Spleen (tissue), 11 donors: ENCODE results near the gene CLEC16A. TPM values are rescaled to one million over a fixed set of nuclear protein-coding genes. Genes with fewer than 3 reads are reported as not detected.
A peak's percentile ranks its signal among the peaks of the same experiment; 100 is the strongest.

Experiments used
- DNase-seq: peaks from one replicate; pipeline ENCODE4 v3.0.0-alpha.2; 2020
- H3K27ac ChIP-seq, 8 donors: fragments of 200-600 bp; sonication (generic) in 7 of 8; 1 replicate in 4 of 8; 2 replicates in 4 of 8; pipeline versions ENCODE4 v1.5.0 to v1.8.0; 2016 to 2021; ENCODE audit warnings: inconsistent platforms in 4 of 8, mild to moderate bottlenecking in 4 of 8, moderate library complexity in 1 of 8
- H3K27me3 ChIP-seq, 7 donors: fragments of 200-600 bp; sonication (generic) in 6 of 7; replicated peaks in 1 of 7; 1 replicate in 4 of 7; 2 replicates in 3 of 7; pipeline versions ENCODE4 v1.5.0 to v1.8.0; 2016 to 2021; ENCODE audit warnings: inconsistent platforms in 3 of 7, mild to moderate bottlenecking in 1 of 7
- H3K36me3 ChIP-seq, 6 donors: fragments of 200-600 bp; sonication (generic) in 5 of 6; 1 replicate in 4 of 6; 2 replicates in 2 of 6; pipeline versions ENCODE4 v1.5.0 to v1.8.0; 2016 to 2021; ENCODE audit warnings: inconsistent platforms in 2 of 6
- H3K4me1 ChIP-seq, 6 donors: fragments of 200-600 bp; sonication (generic) in 5 of 6; 1 replicate in 3 of 6; 2 replicates in 3 of 6; pipeline versions ENCODE4 v1.5.0 to v1.8.0; 2016 to 2021; ENCODE audit warnings: inconsistent platforms in 3 of 6
- H3K4me3 ChIP-seq, 8 donors: fragments of 200-600 bp; sonication (generic) in 7 of 8; 1 replicate in 4 of 8; 2 replicates in 4 of 8; pipeline versions ENCODE4 v1.5.0 to v1.8.0; 2016 to 2021; ENCODE audit warnings: inconsistent platforms in 4 of 8, mild to moderate bottlenecking in 4 of 8, moderate library complexity in 2 of 8
- H3K9me3 ChIP-seq, 8 donors: fragments of 200-600 bp; sonication (generic) in 7 of 8; 1 replicate in 4 of 8; 2 replicates in 4 of 8; pipeline versions ENCODE4 v1.5.0 to v1.8.0; 2016 to 2021; ENCODE audit warnings: inconsistent platforms in 4 of 8
- POLR2A ChIP-seq, 3 donors: fragments of 450-650 bp; IDR thresholded peaks; one replicate each; pipeline ENCODE4 v1.5.1; 2017; ENCODE audit warnings: antibody characterized with exemption in 3 of 3, mild to moderate bottlenecking in 1 of 3
- POLR2AphosphoS5 ChIP-seq, 3 donors: sonication (generic); formaldehyde crosslinking; IDR thresholded peaks; one replicate each; pipeline ENCODE4 v1.5.1; 2017; ENCODE audit warnings: antibody characterized with exemption in 3 of 3
- WGBS, 5 donors: extraction: QIAGEN DNeasy Blood & Tissue Kit in 3 of 5; methylation state at CpG; one replicate each; pipeline versions ENCODE4 v1.1.5 to v1.1.7; 2013 to 2018; 5-methylcytosine and 5-hydroxymethylcytosine counted together
- intact Hi-C: fragments of 100-400 bp; cut with DNase I; formaldehyde crosslinking; loops from one replicate; pipeline ENCODE4 v1.15.0; 2023; ENCODE audit warnings: low total_unique reads
- polyA plus RNA-seq, 3 donors: library from polyadenylated mRNA; stranded (reverse); fragments of 200-250 nt; gene quantifications; one replicate each; pipeline ENCODE4 v1.2.1, GENCODE V29; 2013
- total RNA-seq, 7 donors: library from RNA; depleted of rRNA in 3 of 7; stranded (reverse); fragments of >200 nt in 3 of 7; fragmentation: NEBNext Ultra II Directional in 4 of 7; extraction: Animal tissue kit (Norgen Biotek cat#: 25700) in 4 of 7; gene quantifications; one replicate each; pipeline versions ENCODE4 v1.1.0 to v1.2.1, GENCODE V29; 2016 to 2021
- TF ChIP-seq, protein P1 (sequence below), 11 experiments: fragments of 200-600 bp in 7 of 11; fragments of 450-650 bp in 4 of 11; sonication (generic) in 4 of 11; IDR thresholded peaks in 8 of 11; conservative IDR thresholded peaks in 3 of 11; 1 replicate in 7 of 11; 2 replicates in 4 of 11; pipeline versions ENCODE4 v1.4.0 to v1.8.0; 2016 to 2021; ENCODE audit warnings: antibody characterized with exemption in 11 of 11, inconsistent platforms in 4 of 11, mild to moderate bottlenecking in 1 of 11
- donor health status: healthy with polysubstance abuse.
- donor health status: DM: no; HTN: no; CAD: no; lungs with moderate emphysema.
- donor health status: DM: no; HTN: no; CAD: no.
- donor health status: Bipolar disorder and iron deficiency.
- donor health status: healthy.
- donor health status: DM: no; HTN: no; CAD: no.
- donor health status: DM: yes; HTN: yes; CAD: no.

Gene CLEC16A
- total and polyA plus RNA-seq, 10 donors = 7.3 to 54.6 (median 35.1) TPM

DNA sequence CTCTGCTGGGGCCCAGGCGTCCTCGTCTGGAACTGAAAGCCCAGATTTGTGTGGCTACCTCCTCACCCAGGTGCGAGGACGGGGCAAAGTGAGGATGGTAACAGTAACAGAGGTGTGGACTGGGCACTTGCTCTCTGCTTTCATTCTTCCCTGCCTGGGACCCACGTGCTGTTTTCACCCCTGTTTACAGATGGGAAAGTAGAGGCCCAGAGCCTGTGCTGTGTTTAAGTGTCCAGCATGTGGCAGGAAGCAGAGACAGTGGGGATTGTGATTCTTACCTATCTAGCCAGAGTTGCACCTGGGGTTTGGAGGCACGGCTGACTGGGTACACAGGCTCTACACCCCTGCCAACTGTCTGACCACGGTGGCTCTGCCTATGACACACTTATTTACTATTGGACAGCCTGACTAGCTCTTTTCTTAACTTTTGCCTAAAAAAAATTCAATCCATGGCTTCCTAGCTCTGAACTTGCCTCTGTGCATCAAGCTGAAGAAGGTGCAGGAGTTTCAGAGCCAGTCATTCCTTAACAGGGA lies 155.4 kb downstream of the CLEC16A start:
- no peaks in the 10 kb centered on the region for H3K27me3 ChIP-seq
- no peak for TF ChIP-seq POLR2AphosphoS5 (IDR thresholded peaks at IDR 0.05)
- no peak for TF ChIP-seq POLR2A (IDR thresholded peaks at IDR 0.05)
- TF ChIP-seq, protein P1, sequence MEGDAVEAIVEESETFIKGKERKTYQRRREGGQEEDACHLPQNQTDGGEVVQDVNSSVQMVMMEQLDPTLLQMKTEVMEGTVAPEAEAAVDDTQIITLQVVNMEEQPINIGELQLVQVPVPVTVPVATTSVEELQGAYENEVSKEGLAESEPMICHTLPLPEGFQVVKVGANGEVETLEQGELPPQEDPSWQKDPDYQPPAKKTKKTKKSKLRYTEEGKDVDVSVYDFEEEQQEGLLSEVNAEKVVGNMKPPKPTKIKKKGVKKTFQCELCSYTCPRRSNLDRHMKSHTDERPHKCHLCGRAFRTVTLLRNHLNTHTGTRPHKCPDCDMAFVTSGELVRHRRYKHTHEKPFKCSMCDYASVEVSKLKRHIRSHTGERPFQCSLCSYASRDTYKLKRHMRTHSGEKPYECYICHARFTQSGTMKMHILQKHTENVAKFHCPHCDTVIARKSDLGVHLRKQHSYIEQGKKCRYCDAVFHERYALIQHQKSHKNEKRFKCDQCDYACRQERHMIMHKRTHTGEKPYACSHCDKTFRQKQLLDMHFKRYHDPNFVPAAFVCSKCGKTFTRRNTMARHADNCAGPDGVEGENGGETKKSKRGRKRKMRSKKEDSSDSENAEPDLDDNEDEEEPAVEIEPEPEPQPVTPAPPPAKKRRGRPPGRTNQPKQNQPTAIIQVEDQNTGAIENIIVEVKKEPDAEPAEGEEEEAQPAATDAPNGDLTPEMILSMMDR (IDR thresholded peaks at IDR 0.05 in 8 of 11, conservative IDR thresholded peaks at IDR 0.05 in 3 of 11) = no peak
- H3K4me3 ChIP-seq = no peak overlapping the region
- 73 to 89% (median 78%) methylated on average over 7 of the region's 7 CpGs for WGBS, 5 donors
- peaks cover 8 to 59% (median 33%) of the 10 kb centered on the region in 6 donors for H3K4me1 ChIP-seq
- intact Hi-C loops = no loop called here
- peaks cover 0 to 39% (median 0%) of the 10 kb centered on the region in 6 donors for H3K36me3 ChIP-seq
- no peak for DNase-seq
- no peaks in the 10 kb centered on the region for H3K9me3 ChIP-seq
- peak overlapping the region in 5 of 8 donors; percentile 1 to 45 (median 18) for H3K27ac ChIP-seq

DNA sequence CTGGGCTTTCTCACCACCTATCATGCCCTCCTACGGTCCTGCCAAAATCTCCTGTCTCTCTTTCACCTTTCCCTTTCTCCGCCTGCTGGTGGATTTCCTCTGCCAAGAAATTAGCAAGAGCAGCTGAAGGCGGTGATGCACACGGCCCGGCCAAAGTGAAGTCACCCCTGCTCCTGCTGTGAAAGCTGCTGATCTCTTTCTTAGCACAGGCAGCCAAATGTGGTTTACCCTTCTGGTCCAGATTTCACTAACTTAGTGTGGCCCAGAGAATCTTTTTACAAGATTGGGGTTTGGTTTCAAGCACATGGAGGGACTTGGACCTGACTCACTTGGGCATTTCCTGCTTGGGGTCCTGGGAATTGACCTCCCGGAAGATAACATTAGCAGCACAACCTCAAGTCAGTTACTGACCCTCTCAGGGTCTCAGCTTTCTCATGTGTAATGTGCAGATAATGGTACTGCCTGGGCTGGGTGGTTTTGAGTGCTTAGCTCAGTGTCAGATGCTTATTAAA lies 155.9 kb downstream of the CLEC16A start:
- Histone ChIP-seq H3K4me1 (peaks cover 4 to 59% (median 33%) of the 10 kb centered on the region in 6 donors), H3K4me3 (no peak overlapping the region), H3K27ac (peak overlapping the region in 5 of 8 donors; percentile 1 to 45 (median 18)), H3K36me3 (peaks cover 0 to 36% (median 0%) of the 10 kb centered on the region in 6 donors), H3K27me3 (no peaks in the 10 kb centered on the region), H3K9me3 (no peaks in the 10 kb centered on the region)
- no peak for DNase-seq
- TF ChIP-seq, protein P1 (IDR thresholded peaks at IDR 0.05 in 8 of 11, conservative IDR thresholded peaks at IDR 0.05 in 3 of 11) = no peak
- no peak for TF ChIP-seq POLR2A (IDR thresholded peaks at IDR 0.05)
- peak in 1 of 3 donors; percentile 9 for TF ChIP-seq POLR2AphosphoS5 (IDR thresholded peaks at IDR 0.05)
- 45 to 66% (median 61%) methylated on average over 6 of the region's 6 CpGs for WGBS, 5 donors
- intact Hi-C loops = no loop called here

DNA sequence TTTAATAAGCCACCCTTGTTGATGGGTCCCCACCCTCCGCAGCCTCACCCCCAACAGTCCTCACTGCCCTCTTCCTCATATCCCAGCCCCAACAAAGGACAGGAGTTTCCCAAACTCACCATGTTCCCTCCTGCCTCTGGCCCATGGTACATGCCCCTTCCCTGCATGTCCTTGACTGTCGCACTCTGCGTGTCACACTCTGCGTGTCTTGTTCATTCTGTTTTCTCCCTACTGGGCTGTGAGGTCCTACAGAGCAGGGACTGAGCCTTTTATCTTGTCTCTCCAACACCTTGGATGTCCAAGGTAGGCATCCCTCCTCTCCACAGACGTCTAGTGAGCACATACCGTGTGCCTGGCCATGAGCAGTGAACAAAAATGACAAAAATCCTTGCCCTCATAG lies 156.9 kb downstream of the CLEC16A start:
- whole genome bisulfite sequencing, 5 donors = 95 to 97% (median 95%) methylated on average over 6 of the region's 6 CpGs
- DNase-seq = no peak
- Histone ChIP-seq H3K27ac (no peak overlapping the region), H3K4me3 (no peak overlapping the region), H3K36me3 (peaks cover 0 to 33% (median 0%) of the 10 kb centered on the region in 6 donors), H3K4me1 (peaks cover 9 to 63% (median 40%) of the 10 kb centered on the region in 6 donors), H3K9me3 (no peaks in the 10 kb centered on the region), H3K27me3 (no peaks in the 10 kb centered on the region)
- intact Hi-C loops = no loop called here
- no peak for TF ChIP-seq POLR2A (IDR thresholded peaks at IDR 0.05)
- TF ChIP-seq POLR2AphosphoS5 (IDR thresholded peaks at IDR 0.05) = no peak
- TF ChIP-seq, protein P1 (IDR thresholded peaks at IDR 0.05 in 8 of 11, conservative IDR thresholded peaks at IDR 0.05 in 3 of 11) = no peak

DNA sequence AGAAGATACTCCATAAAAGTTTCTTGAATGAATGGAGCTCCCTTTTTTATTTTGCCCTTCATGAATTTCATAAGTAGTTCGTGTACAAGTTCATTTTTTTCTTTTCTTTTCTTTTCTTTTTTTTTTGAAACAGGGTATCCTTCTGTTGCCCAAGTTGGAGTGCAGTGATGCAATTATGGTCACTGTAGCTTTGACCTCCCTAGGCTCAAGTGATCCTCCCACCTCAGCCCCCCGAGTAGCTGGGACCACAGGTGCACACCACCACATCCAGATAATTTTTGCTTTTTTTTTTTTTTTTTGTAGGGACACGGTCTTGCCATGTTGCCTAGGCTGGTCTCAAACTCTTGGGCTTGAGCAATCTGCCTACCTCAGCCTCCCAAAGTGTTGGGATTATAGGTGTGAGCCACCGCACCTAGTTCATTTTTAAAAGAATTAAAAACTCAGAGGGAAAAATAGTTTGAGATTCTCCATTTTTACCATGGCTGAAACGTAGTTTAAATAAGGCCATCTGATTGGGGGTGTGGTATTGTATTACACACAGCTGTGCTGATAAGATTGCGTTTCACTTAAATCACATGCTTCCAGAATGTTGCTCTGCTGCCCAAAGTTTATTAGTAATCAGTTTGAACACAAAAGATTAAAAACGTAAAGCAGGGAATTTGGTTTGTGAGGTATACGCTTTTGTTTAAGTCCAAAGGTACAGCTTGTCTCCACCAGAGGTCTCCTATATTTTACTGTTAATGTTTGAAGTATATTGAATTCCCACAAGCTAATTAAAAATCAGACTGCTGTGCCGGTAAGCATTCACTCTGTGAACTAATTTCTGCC lies 157.5 kb downstream of the CLEC16A start:
- H3K4me3 ChIP-seq = no peak overlapping the region
- H3K9me3 ChIP-seq = no peaks in the 10 kb centered on the region
- intact Hi-C loops = no loop called here
- no peaks in the 10 kb centered on the region for H3K27me3 ChIP-seq
- H3K36me3 ChIP-seq = peaks cover 0 to 33% (median 0%) of the 10 kb centered on the region in 6 donors
- H3K27ac ChIP-seq = no peak overlapping the region
- TF ChIP-seq, protein P1 (IDR thresholded peaks at IDR 0.05 in 8 of 11, conservative IDR thresholded peaks at IDR 0.05 in 3 of 11) = no peak
- TF ChIP-seq POLR2AphosphoS5 (IDR thresholded peaks at IDR 0.05) (no peak), POLR2A (IDR thresholded peaks at IDR 0.05) (no peak)
- 77 to 91% (median 80%) methylated on average over 9 of the region's 9 CpGs for WGBS, 5 donors
- no peak for DNase-seq
- H3K4me1 ChIP-seq = peaks cover 9 to 64% (median 40%) of the 10 kb centered on the region in 6 donors
